ENCODE data around the gene PIH1D2. TPM values are rescaled to one million over a fixed set of nuclear protein-coding genes. Genes with fewer than 3 reads are reported as not detected.

PIH1D2 gene
- total RNA-seq, 1 experiment from 2014 or later, result 1.7 TPM

DNA sequence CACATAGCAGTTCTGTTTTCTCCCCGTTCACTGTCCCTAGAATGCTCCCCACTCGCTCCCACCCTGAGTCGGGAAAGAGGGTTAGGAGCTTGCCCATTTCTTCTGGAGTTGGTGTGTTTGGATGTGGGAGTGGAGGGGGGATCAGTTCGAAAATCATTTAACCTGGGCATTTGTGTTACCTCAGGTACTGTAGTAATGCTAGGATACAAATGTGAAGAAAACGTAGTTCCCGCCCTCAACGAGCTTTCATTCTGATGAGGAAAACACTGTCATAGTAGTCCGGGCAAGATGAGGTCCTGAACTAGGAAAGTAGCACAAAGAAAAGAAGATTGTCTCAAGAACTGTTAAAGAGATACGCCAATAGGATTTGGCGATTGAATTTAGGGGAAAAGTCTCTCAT, 13.4 kb upstream of the PIH1D2 start:
- Histone ChIP-seq H3K79me2 (ENCODE audit: low read length) (peaks cover 83% of the 10 kb centered on the region), H3K4me1 (ENCODE audit: insufficient read depth, low read length) (peaks cover 41% of the 10 kb centered on the region), H3K4me2 (ENCODE audit: low read length) (peak overlapping the region; percentile 88), H3K9me2 (replicated peaks; ENCODE audit: low read length) (no peaks in the 10 kb centered on the region), H3F3A (ENCODE audit: low read length, unreplicated experiment) (peaks cover 5% of the 10 kb centered on the region), H3K27me3 (ENCODE audit: low read length) (no peaks in the 10 kb centered on the region), H3K4me3 (ENCODE audit: low read length) (peak overlapping the region; percentile 88), H3K36me3 (ENCODE audit: low read depth, low read length) (peaks cover 65% of the 10 kb centered on the region), H3K9ac (ENCODE audit: low read length) (peak overlapping the region; percentile 94), H2AFZ (ENCODE audit: low read length) (peak overlapping the region; percentile 75), H3K9me3 (ENCODE audit: low read length) (no peaks in the 10 kb centered on the region), H4K20me1 (ENCODE audit: low read length) (no peaks in the 10 kb centered on the region), H3K27ac (ENCODE audit: low read length) (peak overlapping the region; percentile 49)
- DNase-seq (peak; percentile 8), ATAC-seq (peak; percentile 2; the same call in 1 of the 2 replicates)
- POLR2A ChIA-PET (ENCODE audit: unreplicated experiment), result interaction anchor here (0.6 to 1.0 kb wide), 3 partner anchors 76 to 160 kb away, joined by 3 to 11 read pairs (median 8); no protein-coding TSS in a partner anchor
- intact Hi-C loops (cut with micrococcal nuclease), result loop anchor here (2.0 to 10.0 kb wide), 4 partner anchors 70 to 210 kb away; partner anchors contain the start of genes CFAP68 and FDXACB1
- BruUV-seq (replicated peaks), result TSS peak; percentile 62
- CTCF ChIA-PET, result interaction anchor here (0.5 kb wide), 1 partner anchor 76 kb away, joined by 3 read pairs; no protein-coding TSS in a partner anchor
- TF ChIP-seq EZH2 (IDR thresholded peaks at IDR 0.05; ENCODE audit: low read length, unreplicated experiment), result no peak
- TF ChIP-seq EZH2phosphoT487 (IDR thresholded peaks at IDR 0.05; ENCODE audit: borderline replicate concordance, low read length), result no peak
- TF ChIP-seq, protein P1, sequence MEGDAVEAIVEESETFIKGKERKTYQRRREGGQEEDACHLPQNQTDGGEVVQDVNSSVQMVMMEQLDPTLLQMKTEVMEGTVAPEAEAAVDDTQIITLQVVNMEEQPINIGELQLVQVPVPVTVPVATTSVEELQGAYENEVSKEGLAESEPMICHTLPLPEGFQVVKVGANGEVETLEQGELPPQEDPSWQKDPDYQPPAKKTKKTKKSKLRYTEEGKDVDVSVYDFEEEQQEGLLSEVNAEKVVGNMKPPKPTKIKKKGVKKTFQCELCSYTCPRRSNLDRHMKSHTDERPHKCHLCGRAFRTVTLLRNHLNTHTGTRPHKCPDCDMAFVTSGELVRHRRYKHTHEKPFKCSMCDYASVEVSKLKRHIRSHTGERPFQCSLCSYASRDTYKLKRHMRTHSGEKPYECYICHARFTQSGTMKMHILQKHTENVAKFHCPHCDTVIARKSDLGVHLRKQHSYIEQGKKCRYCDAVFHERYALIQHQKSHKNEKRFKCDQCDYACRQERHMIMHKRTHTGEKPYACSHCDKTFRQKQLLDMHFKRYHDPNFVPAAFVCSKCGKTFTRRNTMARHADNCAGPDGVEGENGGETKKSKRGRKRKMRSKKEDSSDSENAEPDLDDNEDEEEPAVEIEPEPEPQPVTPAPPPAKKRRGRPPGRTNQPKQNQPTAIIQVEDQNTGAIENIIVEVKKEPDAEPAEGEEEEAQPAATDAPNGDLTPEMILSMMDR (conservative IDR thresholded peaks at IDR 0.05; ENCODE audit: low read depth, low read length), result no peak

DNA sequence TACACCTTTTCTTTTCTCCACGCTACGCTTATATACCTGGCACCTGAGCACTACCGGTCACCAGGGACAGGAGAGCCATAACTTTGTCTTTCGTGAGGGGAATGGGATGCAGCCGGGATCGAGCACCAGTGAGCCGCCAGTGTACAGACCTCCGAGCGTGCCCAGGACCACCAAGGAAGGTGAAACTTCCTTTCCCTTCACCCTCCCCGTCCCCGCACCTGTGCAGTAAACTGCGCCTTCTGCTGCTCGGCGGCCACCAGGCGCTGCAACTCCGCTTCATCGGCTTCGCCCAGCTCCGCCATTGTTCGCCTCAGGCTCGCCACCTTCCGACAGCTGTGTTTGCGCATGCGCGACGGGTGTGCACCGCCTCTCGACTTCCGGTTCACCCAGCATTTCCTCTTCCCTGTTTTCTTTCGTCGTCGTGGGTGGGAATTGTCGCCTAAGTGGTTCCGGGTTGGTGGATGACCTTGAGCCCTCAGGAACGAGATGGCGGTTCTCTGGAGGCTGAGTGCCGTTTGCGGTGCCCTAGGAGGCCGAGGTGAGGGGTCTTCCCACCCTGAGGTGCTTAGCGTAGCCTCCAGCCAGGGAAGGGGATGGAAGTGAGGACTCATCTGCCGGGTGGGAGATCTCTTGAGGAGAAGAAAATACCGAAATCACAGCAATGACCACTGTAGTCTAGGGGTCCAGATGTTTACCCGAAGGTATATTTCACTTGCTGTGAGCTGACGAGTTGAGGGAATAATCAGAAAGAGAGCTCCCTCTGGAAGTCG, 12.8 kb upstream of the PIH1D2 start, which contains the start of the genes SDHD and TIMM8B:
SDHD (plus strand) TSS at position 452 of the 770 bp plus-strand sequence; CDS start at position 487, 35 bp downstream.
TIMM8B (minus strand) TSS at position 335 of the 770 bp plus-strand sequence; CDS start at position 302, 33 bp downstream.
- no peaks in the 10 kb centered on the region for H4K20me1 ChIP-seq (ENCODE audit: low read length)
- peak within 1 kb of the TSS; percentile 88 for H3K4me3 ChIP-seq (ENCODE audit: low read length)
- intact Hi-C loops (cut with micrococcal nuclease), result loop anchor here (1.0 to 10.0 kb wide), 5 partner anchors 12 to 209 kb away; partner anchors contain the start of genes CFAP68, FDXACB1, NKAPD1 and PIH1D2
- DNase-seq, result peak; percentile 99
- H3K36me3 ChIP-seq (ENCODE audit: low read depth, low read length), result peaks cover 66% of the 10 kb centered on the region
- ChIA-PET CTCF (interaction anchor here (0.5 kb wide), 1 partner anchor 77 kb away, joined by 3 read pairs; no protein-coding TSS in a partner anchor), POLR2A (ENCODE audit: unreplicated experiment) (interaction anchor here (0.5 to 1.0 kb wide), 4 partner anchors 13 to 160 kb away, joined by 3 to 13 read pairs (median 8); no protein-coding TSS in a partner anchor)
- peak within 1 kb of the TSS; percentile 94 for H3K9ac ChIP-seq (ENCODE audit: low read length)
- peak within 1 kb of the TSS; percentile 88 for H3K4me2 ChIP-seq (ENCODE audit: low read length)
- no peak for TF ChIP-seq EZH2 (IDR thresholded peaks at IDR 0.05; ENCODE audit: low read length, unreplicated experiment)
- TF ChIP-seq, protein P1 (conservative IDR thresholded peaks at IDR 0.05; ENCODE audit: low read depth, low read length), result 0 out of 2 replicates have a peak, but pooled peaks have one; percentile 12
- TF ChIP-seq EZH2phosphoT487 (IDR thresholded peaks at IDR 0.05; ENCODE audit: borderline replicate concordance, low read length), result no peak
- peak within 1 kb of the TSS; percentile 49 for H3K27ac ChIP-seq (ENCODE audit: low read length)
- no peaks in the 10 kb centered on the region for H3K27me3 ChIP-seq (ENCODE audit: low read length)
- peak within 1 kb of the TSS; percentile 75 for H2AFZ ChIP-seq (ENCODE audit: low read length)
- H3K9me2 ChIP-seq (replicated peaks; ENCODE audit: low read length), result no peaks in the 10 kb centered on the region
- BruUV-seq (replicated peaks), result no TSS peak
- ATAC-seq, result peak; percentile 90
- H3K79me2 ChIP-seq (ENCODE audit: low read length), result peaks cover 82% of the 10 kb centered on the region
- no peaks in the 10 kb centered on the region for H3K9me3 ChIP-seq (ENCODE audit: low read length)
- H3F3A ChIP-seq (ENCODE audit: low read length, unreplicated experiment), result peaks cover 5% of the 10 kb centered on the region
- peaks cover 41% of the 10 kb centered on the region for H3K4me1 ChIP-seq (ENCODE audit: insufficient read depth, low read length)
